HPDE6-E6E7 (cell line): ENCODE data around the gene ALG12.

Experiments
- DNase-seq: peaks from one replicate; pipeline ENCODE4 v3.0.0; 2011; ENCODE audit warnings: missing footprints; ENCODE audit errors: extremely low spot score

The ALG12 gene

DNA sequence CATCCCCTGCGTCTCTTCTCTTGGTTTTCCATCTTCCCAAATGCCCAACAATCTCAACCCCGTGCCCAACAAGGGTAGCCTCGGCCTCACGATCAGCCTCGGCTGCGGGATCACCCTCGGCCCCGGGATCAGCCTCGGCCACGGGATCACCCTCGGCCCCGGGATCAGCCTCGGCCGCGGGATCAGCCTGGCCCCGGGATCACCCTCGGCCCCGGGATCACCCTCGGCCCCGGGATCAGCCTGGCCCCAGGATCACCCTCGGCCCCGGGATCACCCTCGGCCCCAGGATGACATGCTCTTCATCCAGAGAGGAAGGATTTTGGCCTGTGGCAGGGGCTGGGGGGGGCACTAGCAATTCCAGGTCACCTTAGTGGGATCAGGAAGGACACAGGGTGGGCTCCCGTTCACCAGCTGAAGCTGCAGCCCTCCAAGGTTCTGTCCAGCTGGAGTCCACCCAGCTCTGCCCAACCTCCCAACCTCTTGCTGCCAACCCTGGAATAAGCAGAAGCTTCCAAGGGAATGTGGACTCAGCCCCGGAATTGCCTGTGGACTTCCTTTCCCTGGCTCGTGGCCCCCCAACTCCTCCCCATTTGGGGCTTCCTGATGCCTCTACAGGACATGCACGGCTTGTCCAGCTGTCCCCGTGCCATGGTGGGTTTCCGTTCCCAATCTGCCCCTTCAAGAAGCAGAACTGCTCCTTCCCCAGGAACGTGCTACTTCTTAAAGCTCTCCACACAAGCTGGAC lies 6.2 kb downstream of the ALG12 start:
- no peak for DNase-seq

DNA sequence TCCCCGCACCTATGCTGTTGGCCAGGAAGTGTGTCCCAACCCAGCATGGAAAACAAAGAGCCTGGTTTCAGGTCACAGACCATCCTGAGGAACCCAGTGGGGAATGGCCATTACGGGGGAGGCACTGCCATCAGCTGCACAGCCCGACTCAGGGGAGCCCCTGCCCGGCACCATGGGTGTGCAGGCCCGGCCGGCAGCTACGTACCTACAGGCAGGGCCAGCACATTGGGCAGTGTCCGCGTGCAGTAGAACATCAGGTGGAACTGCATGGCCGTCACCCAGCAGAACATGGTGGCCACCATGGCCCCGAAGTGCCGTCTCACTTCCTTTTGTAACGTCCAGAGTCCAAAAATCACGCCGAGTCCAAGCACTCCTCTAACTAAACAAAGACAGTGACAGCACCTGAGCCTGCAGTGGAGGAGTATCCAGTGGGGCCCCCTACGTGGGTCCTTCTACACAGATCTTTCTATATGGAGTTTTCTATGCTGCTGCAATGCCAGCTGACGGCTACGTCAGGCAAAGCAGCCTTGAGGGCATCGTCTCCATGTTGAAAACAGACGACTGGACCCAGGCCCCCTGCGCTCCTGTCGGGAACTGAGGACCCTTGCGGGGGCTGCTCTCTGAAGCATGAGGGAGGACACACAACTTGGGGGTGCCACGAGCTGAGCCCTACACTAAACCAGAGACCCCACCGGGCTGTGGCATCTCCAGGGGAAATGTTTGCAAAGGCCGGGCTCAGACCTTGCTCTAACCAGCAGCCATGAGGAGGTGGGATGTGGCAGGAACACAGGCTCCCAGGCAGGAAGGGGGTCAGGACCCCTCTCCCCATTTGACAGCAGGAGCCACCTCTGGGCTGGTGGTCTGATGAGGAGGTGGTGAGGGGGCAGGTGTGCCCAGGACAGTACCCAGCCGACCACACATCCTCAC lies 7.7 kb downstream of the ALG12 start:
- no peak for DNase-seq

DNA sequence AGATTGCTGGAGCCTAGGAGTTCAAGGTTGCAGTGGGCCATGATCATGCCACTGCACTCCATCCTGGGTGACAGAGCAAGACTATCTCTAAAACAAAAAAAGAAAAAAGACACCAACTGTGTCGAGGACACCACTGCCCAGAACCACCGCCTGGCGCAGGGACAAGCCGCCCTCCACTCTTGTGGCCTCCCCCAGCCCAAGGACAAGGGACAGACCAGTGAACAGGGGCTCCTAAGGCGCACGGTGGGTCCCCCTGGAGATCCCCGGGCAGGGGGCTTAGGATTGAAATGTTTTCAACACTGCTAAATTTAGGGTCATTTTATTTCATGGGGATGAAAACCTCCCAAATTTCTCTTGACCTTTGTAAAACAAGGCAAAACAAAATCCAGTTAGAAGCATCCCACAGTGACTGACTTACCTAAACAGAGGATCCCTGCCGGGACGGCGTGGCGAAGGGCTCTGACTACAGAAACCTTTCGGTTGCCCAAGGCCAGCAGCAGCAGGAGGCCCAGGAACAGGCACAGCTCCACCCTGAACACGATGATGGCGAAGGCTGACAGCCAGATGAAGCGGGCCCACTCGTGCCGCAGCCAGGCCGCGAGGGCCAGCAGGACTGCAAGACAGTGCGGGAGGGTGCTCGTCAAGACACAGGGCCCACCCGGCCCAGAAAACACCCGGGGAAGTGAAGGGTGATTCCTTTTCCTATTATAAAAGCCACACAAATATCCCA lies 8.6 kb downstream of the ALG12 start:
- DNase-seq: no peak

DNA sequence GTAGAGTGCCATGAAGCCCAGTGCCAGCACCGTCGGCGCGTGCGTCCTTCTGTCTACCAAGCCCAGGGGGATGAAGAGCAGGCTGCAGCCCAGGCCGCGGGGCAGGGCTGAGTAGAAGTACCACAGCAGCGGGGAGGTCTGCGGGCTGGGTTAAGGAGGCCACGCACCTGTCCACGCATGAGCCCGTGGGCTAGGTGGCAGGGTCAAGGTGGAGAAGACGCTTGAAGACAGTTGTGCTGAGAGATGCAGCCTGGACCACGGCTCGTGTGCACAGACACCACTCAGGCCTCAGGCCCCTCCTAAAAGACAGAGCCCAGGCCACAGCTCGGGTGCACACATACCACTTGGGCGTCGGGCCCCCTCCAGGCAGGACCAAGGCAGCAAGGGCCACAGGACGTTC lies 10.4 kb downstream of the ALG12 start:
- no peak for DNase-seq

DNA sequence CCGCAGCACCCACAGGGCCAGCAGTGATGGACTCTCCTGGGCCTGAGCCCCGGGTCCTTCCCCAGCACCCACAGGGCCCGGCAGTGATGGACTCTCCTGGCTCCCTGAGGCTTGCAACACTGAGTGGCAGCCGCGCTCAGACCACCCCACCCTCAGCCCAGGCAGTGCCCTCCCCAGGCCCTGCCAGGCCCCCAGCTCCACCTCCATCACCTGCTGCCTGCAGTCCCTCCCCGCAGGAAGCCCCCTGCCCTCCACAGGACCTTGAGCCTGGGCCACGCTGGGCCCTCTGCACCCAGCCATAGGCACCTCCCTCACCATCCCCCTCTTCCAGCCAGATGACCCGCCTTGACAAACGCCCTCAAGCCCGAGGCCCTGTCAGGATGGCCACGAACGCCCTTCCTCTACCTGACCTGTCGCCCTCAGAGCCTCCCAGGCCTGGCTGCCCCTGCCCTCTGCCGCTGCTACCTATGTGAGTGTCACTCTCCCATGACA lies 11.4 kb downstream of the ALG12 start:
- no peak for DNase-seq

DNA sequence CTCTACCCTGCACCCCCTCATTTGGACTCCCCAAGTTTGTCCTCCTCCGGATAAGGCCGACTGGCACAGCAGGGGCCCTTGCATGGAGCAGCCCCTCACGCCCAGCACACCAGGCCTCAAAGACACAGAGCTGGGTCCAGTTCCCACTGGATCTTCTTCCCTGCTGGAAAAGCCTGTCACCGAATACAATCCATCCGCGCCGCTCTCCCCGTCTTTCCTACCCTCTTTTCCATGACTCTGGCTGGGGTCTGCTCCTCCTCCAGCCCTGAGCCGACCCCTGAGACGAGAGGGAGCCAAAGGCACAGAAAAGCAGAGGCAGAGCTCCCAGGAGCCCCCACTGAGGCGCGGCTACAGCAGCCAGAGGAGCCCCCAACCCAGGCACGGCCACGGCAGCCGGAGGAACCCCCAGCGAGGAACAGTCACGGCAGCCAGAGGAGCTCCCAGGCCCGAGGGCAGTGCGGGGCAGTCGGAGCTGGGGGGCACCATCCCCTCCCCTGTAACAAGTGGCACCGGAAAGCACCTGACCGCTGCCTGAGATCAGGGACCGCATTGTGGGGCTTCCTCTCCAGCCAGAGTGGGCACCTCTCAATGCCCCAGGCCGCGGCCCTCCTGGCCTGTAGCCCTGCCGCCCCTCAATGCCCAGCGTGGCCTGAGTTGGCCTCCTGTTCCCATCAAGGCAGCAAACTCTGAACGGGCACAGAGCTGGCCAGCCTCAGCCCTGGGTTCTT lies 12.0 kb downstream of the ALG12 start:
- DNase-seq: no peak

DNA sequence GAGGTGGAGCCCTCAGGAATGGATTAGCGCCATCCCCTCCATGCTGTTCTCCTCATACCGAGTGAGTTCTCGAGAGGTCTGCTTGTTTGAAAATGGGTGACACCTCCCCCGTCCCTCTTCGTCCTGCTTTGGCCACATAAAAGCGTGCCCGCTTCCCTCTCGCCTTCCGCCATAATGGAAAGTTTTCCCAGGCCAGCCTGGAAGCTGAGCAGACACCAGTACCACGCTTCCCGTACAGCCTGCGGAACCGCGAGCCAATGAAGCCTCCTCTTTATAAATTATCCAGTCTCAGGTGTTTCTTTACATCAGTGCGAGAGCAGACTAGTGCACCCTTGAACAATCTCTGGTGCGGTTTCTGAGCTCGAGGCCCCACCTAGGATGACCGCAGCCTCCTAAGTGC lies 12.8 kb downstream of the ALG12 start:
- no peak for DNase-seq

DNA sequence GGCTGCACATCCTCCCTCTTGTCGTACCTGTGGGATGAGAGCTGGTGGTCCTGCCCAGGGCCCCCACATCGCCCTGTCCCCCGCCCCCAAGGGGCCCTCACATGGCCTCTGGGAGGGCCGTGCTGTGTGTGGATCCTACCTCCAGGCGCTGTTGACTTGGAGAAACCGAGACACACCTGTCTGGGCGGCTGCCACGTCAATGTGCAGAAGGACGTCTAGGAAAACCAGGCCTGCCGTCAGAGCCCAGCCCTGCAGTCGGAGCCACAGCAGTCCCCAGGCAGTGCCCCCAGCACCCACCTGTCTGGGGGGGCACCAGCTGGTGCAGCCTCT lies 14.2 kb downstream of the ALG12 start:
- DNase-seq: no peak

DNA sequence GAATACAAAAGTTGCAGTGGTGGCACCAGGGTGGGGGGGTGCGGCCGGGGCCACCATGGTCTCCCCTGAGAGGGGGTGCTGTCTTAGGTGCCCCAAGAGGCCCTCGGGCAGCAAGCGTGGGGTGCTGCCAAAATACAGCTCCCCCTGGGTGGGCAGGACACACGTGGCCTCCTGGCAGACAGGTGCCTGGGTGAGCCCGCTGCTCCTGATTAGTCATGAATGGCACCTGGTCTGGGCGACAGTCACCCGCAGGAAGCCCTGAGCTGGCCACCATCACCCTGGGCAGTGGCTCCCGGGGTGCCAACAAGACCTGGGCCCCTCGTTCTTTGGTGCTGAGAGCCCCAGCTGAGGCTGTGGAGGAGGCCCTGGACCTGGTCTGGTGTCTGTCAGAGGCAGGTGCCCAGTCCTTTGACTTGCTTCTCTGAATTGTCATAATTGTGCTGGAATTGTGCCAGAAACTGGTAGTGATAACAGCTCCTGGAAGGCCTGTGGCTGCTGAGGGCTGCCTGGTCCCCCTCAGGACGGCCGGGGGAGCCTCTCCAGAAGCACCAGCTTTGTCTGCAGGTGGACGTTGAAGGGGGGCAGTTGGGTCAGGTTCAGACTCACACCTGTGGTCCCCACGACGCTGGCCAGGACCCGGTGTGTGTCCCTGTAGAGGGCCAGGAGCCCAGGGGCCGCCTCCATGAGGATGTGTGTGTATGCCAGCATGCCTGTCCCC lies 14.8 kb downstream of the ALG12 start:
- no peak for DNase-seq

DNA sequence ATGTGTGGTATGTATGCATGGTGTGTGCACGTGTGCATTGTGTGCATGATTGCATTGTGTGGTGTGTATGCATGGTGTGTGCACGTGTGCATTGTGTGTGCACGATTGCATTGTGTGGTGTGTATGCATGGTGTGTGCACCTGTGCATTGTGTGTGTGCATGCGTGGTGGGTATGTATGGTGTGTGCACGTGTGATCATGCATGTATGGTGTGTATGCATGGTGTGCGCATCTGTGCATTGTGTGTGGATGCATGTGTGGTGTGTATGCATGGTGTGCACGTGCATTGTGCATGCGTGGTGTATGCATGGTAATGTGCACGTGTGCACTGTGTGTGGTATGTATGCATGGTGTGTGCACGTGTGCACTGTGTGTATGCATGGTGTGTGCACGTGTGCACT lies 16.8 kb downstream of the ALG12 start:
- no peak for DNase-seq

DNA sequence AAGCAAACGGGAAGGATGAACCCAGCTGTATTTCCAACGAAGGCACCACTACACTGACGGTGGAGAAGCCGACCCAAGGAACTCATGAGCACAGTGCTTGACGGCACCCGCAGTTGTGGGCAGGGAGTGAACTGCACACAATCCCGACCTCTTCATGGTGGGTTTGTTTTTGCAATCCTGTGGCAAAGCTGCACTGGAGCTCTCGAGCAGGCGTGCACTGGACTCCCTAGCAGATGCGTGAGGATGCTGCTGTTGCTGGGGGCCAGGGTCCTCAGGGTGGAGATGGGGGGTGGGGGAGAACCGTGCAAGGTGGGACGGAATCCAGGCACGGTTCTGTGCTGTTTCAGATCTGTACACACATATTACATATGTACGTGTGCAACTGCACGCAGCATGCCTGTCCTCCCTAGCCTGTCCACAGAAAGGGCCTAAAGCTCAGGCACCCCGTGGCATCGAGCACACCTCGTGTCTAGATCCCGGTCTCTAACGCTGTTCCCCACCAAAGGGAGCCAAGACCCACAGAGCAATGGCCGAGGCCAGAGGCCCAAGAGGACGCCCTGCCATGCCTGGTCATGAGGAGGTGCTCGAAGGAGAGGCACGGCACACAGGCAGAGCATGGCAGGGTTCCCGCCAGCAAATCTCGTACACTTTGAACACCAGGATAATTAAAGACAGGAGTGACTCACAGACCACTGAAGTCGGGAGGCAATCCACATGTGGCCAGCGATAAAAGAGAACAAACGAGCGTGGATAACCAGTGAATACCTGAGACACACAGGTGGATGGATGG lies 17.6 kb downstream of the ALG12 start:
- no peak for DNase-seq

DNA sequence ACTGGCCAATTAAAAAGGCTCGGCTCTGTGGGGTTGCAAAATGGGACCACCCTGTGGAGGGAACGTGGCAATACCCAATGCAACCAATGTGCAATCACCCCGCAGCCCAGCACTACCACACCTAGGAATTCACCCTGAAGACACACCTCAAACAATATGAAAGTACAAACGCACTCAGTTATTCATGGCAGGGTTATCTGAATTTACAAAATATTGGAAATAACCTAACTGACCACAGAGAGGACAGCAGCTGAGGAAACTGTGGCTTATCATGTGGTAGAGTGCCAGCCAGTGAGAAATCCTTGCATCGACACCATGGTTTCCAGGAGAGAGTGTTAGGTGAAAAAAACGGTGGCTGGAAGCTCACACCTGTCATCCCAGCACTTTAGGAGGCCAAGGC lies 18.7 kb downstream of the ALG12 start:
- no peak for DNase-seq

DNA sequence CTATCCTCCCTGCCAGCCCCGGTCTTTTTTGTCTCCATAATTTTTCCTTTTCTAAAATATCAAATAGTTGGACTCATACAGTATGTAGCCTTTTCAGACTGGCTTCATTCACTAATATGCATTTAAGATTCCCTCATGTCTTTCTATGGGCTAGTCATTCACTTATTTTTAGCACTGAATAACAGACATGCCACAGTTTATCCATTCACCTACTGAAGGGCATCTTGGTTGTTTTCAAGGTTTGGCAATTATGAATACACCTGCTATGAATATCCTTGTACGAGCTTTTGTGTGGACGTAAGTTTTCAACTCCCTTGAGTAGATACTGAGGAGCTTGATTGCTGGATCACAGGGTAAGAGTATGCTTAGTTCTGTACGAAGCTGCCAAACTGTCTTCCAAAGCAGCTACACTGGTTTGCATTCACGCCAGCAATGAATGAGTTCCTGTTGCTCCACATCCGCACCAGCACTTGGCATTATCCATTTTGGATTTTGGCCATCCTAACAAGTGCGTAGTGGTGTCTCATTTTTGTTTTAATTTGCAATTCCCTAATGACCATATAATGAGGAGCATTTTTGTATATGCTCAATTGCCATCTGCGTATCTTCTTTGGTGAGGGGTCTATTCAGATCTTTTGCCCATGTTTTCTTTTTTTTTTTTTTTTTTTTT lies 21.1 kb downstream of the ALG12 start:
- no peak for DNase-seq

DNA sequence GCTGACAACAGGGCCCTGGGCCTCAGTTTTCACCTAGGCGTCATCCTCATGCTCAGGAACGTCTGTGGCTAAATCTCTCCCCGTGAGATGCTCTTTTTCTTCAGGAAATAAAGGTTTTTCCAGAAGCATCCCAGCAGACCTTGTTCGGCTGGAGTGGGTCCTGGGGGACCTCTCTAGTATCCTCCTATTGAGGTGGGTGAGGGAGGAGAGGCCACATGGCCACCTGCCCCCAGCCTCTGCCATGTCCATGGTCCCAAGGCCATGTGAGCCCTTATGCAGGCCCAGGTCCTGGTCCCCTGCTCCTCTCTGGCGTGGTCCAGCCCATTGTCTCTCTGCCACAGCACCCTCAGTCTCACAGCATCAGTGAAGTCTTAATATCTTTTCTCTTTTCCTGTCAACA lies 22.0 kb downstream of the ALG12 start:
- no peak for DNase-seq

DNA sequence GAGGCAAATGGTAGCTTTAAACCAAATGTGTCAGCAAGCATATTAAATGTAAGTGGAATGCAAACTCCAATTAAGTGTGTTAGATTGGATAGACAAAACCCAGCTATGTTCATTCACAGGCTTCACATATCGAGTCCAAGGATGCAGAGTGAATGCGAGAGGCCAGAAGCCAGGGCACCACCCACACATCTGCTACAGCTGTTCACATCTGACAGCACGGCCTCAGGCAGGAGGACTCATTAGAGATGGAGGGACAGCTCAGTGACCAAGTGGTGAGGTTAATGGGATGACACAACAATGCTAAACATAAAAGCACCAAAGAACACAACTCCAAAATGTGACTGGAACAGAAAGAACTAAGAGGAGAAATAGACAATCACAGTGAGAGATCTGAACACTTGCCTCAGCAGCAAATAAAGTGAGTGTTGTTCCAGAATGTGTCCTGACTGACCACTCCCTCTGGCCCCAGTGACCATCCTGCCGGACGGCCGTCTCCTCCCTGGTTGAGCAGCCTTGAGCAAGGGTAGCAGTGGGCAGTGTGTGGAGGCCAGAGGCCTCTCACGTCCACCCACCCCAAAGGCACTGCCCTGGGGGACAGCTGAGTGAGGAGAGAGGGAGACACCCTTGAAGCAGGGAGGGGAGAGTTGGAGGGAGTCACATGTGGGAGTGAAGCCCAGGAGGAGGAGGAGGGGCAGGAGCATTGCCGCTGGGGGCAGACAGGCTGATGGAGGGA lies 23.8 kb downstream of the ALG12 start:
- DNase-seq: no peak

DNA sequence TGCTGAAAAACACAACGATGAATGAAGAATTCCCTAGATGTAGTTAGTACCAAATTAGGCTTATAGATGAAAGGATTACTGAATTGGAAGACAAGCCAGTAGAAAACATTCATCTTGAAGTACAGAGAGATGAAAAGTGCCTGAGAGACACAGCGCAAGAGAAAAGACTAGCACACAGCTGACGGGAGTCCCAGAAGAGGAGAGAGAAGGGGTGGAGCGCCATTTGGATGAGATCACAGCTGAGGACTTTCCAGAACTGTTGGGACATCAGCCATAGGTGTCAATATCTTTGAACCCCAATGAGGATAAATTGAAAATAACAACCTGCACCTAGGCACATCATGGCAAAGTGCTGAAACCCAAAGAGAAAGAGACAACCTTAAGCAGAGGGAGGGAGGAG lies 25.2 kb downstream of the ALG12 start:
- no peak for DNase-seq

DNA sequence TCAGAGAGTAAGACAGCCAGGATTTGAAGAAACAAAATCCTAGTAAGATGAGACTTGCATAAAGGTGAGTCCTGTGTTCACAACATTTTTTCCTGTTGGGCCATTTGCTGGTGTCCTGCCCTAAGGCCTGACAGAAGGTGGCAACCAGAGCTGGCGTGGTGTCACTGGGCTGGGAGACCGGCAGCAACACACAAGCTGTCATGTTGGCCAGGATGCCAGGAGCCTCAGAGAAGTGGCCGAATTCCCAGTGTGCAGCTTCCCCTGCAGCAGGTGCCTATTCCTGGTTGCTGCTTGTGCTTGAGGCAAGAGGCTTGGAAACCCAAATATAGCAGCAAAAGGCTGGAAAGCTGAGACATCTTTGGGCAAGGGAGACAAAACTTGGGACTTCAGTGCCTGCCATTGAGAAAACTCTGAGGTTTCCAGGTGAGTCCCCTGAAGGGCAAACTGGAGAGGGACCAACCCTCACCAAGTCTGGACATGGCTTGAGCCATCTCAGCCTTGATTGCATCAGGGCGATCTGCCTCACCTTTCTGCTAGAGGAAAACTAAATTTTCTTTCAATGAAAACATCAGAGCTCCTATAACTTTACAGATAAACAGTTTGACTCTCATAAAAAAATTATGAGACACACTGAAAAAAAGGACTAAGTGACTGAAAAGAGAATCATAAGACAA lies 25.9 kb downstream of the ALG12 start:
- DNase-seq: no peak

DNA sequence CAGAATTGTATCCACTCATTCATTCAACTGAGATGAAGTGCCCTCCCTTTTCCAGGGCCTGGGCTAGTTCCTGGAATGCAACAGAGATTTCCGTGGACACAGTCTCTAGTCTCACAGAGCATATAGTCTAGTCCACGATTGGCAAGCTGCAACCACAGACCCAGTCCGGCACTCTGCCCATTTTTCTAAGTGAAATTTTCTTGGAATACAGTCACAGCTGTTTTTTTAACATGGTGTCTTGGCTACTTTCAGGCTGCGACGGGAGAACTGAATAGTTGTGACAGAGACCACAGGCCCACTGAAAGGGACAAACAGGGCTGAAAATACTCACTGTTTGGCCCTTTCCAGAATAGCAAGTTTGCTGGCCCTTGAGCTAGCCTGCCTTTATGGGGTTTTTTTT lies 29.2 kb downstream of the ALG12 start:
- DNase-seq: no peak
